Activated CD8-positive, alpha-beta memory T cell treated with anti-CD3 and anti-CD28 coated beads, Interleukin-2, amount 50 U/mL, for 48 hours (primary cell): ENCODE measurements around the gene IL18.
"Not testable (repeated sequence)": the region's sequence is repeated elsewhere in the genome, so short reads cannot be mapped to it uniquely, and the experiment has no call there.

Experiments used
- DNase-seq: peaks from one replicate; pipeline ENCODE4 v3.0.0-alpha.2; 2020

Gene IL18

GRCh38 chr11:112166562-112166961 is 2.7 kb upstream of the IL18 start:
- no peak for DNase-seq

GRCh38 chr11:112165049-112165448 is 1.2 kb upstream of the IL18 start:
- DNase-seq = no peak

- no peak for DNase-seq
Observed at GRCh38 chr11:112162761-112163546, 940 bp downstream of the IL18 start.

GRCh38 chr11:112162200-112162599 is 1.7 kb downstream of the IL18 start:
- not testable (repeated sequence) for DNase-seq

- DNase-seq = no peak
Observed at GRCh38 chr11:112161012-112161411, 2.9 kb downstream of the IL18 start.

- DNase-seq = no peak
Observed at GRCh38 chr11:112160091-112160848, 3.6 kb downstream of the IL18 start.

- DNase-seq = no peak
Observed at GRCh38 chr11:112159098-112160065, 4.5 kb downstream of the IL18 start.

GRCh38 chr11:112156956-112157766 is 6.7 kb downstream of the IL18 start:
- no peak for DNase-seq

- DNase-seq = no peak
Observed at GRCh38 chr11:112156153-112156955, 7.5 kb downstream of the IL18 start.

GRCh38 chr11:112150517-112150916 is 13.4 kb downstream of the IL18 start:
- no peak for DNase-seq

GRCh38 chr11:112143597-112143996 is 20.3 kb downstream of the IL18 start:
- no peak for DNase-seq

GRCh38 chr11:112134473-112134872 is 29.4 kb downstream of the IL18 start:
- DNase-seq = no peak

GRCh38 chr11:112132737-112133136 is 31.2 kb downstream of the IL18 start:
- no peak for DNase-seq

- no peak for DNase-seq
Observed at GRCh38 chr11:112129656-112130055, 34.2 kb downstream of the IL18 start.

GRCh38 chr11:112128483-112129121 is 35.3 kb downstream of the IL18 start:
- DNase-seq = no peak

GRCh38 chr11:112127056-112127455 is 36.8 kb downstream of the IL18 start:
- no peak for DNase-seq

- DNase-seq = no peak
Observed at GRCh38 chr11:112123129-112123528, 40.8 kb downstream of the IL18 start.

- DNase-seq = no peak
Observed at GRCh38 chr11:112121981-112122615, 41.8 kb downstream of the IL18 start.

GRCh38 chr11:112118176-112118575 is 45.7 kb downstream of the IL18 start:
- no peak for DNase-seq

- DNase-seq = no peak
Observed at GRCh38 chr11:112115386-112115785, 48.5 kb downstream of the IL18 start.
